Activated CD4-positive, alpha-beta T cell treated with anti-CD3 and anti-CD28 coated beads, Interleukin-2, amount 50 U/mL, for 16 hours (primary cell): Measurements from ENCODE around the gene RAB44.

Experiments used
- DNase-seq: peaks from one replicate; pipeline ENCODE4 v3.0.0-alpha.2; 2020

RAB44 gene

GRCh38 chr6:36755435-36756348 is 58.1 kb downstream of the RAB44 start:
- peak; percentile 95 for DNase-seq

GRCh38 chr6:36756786-36757185 is 59.2 kb downstream of the RAB44 start:
- DNase-seq = no peak

DNA sequence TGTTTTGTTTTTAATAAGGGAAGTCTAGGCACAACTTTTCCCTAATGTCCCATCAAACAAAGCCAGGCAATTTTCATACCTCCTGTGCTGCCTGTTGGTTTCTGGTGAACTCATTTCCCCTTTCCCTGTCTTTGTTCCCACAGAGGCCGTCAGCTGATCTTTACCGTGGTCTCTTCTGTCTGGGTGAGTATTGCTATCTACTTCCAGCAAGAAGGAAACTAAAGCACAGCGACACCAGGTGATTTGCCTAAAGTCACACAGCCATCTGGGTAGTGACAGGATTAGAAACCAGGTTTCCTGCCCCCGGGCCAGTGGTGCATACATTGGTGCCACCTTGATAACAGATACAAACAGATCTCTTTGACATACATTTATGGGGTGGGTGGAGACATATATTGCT is 59.6 kb downstream of the RAB44 start:
- peak; percentile 75 for DNase-seq

- DNase-seq = no peak
These were observed 60.4 kb downstream of the RAB44 start for GRCh38 chr6:36757943-36758508.

GRCh38 chr6:36758516-36759147 is 61.0 kb downstream of the RAB44 start:
- DNase-seq = no peak

DNA sequence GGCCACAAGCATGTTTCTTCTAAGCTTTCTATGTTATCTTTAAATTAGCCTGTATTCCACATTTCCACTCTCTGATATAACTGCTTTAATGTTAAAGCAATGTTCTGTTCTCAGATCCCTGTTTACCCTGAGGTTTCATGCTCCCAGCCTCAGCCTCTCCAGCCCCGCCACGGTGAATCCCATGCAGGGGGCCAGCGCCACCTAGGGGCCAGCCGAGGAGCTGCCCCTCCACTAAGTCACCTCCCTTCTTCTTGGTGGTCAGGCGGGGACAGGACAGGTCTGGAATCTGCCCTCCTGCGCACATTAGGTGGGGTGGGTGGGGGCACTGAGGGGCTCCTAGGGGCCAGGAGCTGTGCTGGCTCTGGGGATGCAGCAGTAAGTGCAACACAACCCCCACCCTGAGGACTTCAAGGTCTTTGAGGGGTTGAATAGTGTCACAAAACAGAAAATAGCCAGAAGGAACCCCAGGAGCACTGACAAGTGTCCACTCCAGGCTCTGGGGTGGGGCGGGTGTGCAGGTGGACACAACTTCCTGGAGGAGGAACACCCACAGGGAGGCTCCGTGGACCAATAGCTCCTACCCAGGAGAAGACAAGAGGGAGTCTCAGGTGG is 61.6 kb downstream of the RAB44 start:
- peak; percentile 83 for DNase-seq

DNA sequence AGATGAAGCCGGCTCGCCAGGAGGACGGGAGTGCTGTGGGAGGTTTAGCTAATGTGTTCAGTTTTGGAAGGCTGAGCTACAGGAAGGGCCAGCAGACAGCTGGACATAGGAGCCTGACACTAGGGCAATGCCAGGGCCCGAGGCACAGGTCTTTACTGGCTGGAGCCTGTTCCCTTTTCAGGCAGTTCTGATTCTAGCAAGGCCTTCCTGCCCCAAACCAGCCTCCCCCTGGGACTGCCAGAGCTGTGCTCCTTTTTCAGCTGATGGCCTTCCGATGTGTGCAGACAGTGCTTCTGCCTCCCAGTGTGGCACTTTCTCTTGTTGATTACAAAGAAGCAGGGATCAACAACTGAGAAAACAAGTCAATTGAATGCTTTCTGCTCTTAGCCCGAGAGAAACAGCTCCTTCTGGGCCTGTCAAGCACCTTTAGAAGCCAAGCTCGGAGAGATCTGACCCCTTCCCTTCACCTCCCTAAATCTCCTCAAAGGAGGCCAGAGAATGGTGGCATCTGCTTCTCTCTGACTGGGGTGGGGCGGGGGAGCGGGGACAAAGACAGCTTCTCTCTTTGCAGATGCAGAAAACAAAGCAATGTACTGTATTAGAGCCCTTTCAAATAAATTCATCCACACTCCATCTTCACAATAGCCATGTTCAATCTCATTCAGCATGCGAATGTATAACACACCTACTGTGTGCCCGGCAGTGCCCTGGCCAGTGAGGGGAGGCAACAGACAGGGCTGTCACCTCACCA is 63.2 kb downstream of the RAB44 start:
- DNase-seq = no peak

- no peak for DNase-seq
These were observed 64.5 kb downstream of the RAB44 start for GRCh38 chr6:36762123-36762522.

DNA sequence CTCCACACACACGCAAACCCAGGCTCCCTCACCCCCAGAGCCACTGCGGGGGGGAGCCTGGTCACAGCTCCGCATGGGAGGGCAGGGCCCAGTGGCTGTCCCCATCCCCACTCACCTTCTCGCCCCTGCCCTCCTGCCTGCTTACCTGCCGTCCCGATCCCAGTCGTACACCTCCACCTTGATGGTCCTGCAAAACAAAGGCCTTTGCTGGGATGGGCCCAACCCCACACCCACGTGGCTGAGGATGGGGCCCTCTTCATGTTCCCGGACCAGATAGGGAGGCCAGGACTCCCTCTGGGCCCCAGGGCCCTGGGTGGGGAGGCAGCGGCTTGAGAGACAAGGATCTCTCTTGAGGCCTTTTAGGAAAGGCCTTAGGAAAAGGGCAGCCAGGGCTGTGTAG is 67.6 kb downstream of the RAB44 start:
- DNase-seq = no peak

DNA sequence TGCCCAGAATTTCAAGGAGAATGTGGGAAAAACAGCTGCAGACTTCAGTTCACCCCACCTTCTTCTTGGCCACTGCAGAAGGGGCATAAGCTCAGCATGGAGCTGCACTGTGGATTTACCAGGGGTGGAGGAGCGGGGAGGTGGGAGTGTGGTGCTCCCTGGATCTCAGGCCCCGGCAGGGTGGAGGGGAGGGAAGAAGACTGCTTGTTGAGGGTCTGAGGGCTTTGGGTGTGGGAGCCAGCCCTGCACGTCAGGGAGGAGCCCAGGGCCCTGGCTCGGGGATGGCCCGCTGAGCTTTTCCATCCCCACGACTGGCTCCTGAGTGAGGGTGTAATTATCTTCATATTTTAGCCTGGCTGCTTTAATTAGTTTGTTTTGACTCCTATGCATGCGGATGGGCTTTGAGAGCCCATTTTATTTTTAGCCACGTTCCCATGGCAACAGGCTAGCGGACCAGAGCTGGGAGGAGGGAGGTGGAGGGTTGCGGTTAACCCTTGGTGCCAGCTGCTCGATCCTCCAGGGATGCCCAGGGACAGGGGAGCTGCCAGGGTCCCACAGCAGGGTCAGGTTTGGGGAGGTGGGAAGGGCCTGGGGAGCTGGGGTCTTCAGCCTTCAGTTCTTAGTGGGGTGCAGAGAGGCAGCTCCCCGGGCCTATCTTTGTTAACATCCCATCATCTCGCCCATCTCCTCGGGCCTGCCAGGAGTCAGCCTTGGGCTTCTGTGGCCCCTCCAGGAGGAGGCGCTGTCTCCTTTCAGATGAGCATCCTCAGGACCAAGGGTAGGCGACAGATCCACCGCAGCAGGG is 68.2 kb downstream of the RAB44 start:
- peak; percentile 88 for DNase-seq

DNA sequence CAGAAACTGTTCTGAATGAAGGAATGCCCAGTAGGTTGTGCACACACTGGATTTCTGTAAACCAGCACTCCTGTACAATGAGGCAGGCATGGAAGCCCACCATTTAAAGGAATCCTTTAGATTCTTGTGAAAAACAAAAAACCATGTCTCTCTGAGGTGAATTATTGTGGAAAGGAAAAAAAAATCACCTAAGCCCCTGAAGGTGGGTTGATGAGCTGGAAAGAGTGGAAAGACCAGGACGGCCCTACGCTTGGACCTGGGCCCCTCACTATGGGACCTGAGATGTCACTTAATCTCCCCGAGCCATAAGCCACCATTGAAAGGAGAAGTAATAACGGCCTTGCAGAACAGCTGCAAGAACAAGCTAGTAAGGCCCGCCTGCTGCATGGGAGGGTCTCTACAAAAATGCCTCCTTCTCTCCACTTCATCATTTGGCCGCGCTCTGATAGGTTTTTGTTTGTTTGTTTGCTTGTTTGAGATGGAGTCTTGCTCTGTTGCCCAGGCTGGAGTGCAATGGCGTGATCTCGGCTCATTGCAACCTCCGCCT is 68.8 kb downstream of the RAB44 start:
- no peak for DNase-seq

GRCh38 chr6:36769183-36769675 is 71.6 kb downstream of the RAB44 start:
- DNase-seq = no peak

GRCh38 chr6:36769676-36770499 is 72.3 kb downstream of the RAB44 start:
- peak; percentile 76 for DNase-seq

DNA sequence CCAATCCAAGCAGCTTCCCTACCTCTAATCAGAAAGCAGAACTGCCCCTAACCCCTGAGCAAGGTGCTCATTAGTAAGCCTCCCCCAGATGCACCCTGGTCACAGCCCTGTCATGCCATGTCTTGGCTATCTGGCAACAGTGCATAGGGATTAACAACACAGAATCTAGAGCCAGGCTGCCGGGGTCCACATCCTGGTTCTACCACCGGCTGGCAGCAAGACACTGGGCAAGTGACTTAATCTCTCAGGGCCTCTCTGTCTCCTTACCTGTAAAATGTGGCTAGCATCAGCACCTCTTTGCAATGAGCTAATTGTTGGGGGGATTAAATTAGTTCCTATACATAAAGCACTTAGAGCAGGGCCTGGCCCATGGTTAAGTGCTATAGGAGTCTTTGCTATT is 73.5 kb downstream of the RAB44 start:
- no peak for DNase-seq

GRCh38 chr6:36772397-36772796 is 74.8 kb downstream of the RAB44 start:
- DNase-seq = no peak

GRCh38 chr6:36774331-36774730 is 76.7 kb downstream of the RAB44 start:
- DNase-seq = no peak

DNA sequence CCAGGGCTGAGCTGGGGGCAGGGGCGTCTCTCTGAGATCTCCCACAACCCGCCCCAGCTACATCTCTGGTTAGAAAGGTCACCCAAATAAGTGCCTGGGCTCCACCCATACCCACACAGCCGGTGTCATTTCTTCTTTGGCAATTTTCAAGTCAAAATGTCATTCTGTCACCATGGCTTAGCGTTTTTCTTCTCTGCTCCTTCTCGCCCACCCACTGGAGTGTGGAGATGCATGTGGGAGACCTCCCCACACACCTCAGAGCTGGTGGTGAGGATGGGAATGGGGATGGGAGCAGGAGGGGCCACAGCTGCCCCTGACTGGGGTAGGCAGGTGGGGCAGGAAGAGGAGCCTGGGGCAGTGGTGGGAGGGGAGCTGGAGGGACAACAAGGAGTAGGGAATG is 78.5 kb downstream of the RAB44 start:
- no peak for DNase-seq

DNA sequence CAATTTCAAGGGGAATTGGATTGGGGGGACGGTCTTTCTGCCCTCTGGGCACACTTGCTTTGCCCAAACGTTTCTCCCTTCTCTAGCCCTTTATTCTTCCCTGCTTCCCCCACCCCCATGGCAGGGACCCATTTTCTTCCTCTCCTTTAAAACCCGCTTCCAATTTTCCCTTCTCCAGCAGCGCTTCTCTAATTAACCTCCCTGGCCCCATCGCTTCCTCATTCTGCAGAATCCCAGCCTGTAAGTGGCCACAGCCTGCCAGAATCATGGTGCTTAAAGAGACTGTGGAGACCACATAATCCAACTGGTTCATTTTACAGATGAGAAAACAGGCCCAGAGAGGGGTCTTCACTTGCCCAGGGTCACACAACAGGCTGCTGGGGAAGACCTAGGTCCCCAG is 80.2 kb downstream of the RAB44 start:
- no peak for DNase-seq

- no peak for DNase-seq
These were observed 81.6 kb downstream of the RAB44 start for GRCh38 chr6:36779227-36779626.

DNA sequence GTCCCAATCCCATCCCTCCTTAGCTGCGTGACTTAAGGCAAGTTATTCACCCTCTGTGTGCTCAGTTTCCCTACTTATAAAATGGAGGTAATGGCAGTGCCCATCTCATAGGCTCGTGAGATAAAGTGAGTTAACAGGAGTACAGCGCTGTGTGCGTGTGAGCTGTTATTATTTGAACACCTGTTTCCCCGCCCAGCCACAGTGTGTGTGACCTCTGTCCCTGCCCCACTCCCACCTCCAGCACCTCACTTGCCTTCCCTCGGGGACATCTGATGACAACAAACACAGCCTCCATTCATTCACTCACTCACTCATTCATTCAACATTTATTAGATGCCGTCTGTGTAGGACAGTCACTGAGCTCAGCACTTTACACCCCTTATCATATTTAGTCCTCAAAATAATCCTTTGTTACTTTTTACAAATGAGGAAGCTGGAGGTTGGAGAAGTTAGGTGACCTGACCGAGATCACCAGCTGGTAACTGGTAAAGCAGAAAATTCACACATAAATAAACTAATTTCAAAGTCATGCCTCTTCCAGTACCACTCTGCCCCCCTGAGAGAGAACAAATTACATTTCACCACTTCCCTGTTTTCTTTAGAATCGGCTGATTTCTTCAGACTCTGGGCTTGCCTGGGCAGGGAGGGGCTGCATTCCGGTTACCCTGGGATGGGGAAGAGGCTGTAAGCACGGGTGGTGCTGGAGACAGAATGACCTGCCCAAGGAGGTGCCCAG is 83.0 kb downstream of the RAB44 start:
- DNase-seq = no peak
